Activated CD4-positive, alpha-beta T cell treated with anti-CD3 and anti-CD28 coated beads, Interleukin-10, Interleukin-2, amounts not matched to agents 100 ng/mL and 50 ng/mL, durations not matched to agents 16 hours and 8 hours (primary cell): ENCODE measurements around the gene FOXJ1.

Source experiments
- DNase-seq: peaks from one replicate; pipeline ENCODE4 v3.0.0-alpha.2; 2020

The FOXJ1 gene

DNA sequence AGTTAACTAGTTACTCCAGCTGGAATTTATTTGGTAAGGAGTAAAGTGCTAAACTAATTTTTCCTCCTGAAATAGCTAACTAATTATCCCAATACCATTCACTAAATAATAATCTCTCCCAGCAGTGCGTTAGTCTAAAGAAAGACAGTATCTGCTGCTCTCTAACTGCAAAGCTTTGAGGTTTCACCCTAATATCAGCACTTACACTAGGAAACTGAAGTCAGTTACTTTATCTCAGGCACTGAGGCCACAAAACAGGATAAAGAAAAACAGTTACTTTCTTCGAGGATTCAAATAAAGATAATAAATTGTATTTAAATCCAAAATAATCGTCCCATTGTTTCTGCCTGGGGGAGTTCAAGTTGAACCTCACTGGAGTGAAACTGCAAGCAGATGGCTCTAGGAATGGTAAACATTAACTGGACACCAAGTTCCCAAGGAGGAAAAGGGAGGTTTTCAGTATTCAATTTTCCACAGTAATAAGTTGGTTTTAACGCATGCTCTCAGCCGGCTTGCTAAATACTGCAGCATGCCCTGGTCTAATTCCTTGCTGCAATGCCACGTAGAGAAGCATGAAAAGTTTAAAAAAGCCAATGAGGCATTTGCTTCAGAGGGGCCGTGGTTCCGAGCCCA, 20.0 kb upstream of the FOXJ1 start:
- DNase-seq, result no peak

DNA sequence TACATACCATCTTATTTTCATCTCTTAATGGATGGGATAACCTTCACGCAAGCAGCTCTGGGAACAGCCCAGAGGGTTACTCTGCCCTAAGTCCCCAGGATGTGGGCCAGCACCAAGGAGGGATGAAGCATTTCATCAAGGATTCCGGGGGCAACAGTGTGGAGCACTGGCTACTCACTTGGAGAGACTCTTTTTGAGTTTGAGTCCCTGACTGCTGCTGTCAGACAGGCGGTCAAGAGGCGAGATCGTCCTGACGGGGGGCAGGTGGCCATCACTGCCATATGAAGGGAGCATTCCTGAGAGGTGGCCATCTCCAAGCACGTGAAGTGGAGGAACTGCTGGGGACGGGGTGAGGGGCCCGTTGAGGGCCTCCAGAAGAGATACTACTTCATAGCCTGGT, 18.1 kb upstream of the FOXJ1 start:
- no peak for DNase-seq

DNA sequence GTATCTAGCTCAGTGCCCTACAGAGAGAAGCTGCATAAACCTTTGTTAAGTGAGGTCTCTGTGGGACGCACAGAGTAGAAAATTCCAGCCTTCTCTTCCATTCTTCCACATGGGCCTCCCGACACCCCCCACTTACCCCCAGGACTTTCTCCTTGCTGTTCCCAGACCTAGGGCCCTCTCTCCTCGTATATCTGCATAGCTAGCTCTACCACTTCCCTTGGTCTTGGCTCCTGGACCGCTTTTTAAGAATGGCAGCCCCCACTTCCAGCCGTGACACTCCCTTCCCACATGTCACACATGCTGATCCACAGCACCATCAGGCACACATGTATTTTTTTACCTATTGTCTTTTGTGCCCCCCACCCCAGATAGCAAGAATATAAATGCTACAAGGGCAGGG, 16.7 kb upstream of the FOXJ1 start:
- no peak for DNase-seq

DNA sequence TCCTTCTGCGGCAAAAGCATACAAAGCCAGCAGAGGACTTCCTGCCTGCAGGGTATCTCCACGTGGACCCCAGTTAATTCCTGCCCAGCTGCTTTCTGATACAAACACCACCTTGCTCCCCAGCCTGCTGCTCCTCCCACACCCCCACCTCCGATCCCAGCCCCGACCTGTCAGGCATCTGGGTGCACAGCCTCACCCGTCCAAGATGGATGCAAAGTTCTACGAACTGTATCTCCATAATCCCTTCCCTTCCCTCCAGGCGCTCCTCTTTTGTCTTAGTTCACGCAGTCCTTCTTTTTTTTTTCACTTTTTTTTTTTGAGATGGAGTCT, 15.6 kb upstream of the FOXJ1 start:
- no peak for DNase-seq

DNA sequence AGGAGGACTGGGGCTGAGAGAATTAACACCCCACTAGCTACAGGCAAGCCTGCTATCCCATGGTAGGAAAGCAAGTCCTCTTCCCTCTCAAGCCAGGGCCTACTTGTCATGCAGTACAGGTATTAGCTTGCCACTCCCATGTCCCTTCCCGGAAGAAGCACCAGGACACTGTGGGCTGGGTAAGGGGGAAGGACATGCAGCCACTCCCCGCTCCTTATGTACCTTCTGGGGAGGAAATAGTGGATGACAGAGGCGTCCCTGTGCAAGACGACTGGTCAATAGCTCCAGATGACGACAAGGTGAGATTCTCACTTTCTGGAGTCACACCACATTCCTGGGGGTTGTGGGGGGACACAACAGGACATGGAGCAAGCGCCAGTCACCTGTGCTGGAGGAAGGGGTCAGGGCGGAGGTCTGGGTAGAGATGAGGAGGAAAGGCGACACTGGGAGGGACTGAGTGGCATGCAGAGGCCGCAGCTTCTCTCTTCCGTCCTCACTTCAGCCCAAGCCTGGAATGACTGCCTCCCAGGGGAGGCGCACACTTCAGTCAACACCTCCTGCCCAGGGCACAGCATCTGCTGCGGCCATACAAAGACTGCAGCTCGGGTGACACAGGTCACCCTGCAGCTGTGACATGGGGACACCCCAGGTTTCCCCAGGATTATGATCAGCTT, 15.1 kb upstream of the FOXJ1 start:
- no peak for DNase-seq

DNA sequence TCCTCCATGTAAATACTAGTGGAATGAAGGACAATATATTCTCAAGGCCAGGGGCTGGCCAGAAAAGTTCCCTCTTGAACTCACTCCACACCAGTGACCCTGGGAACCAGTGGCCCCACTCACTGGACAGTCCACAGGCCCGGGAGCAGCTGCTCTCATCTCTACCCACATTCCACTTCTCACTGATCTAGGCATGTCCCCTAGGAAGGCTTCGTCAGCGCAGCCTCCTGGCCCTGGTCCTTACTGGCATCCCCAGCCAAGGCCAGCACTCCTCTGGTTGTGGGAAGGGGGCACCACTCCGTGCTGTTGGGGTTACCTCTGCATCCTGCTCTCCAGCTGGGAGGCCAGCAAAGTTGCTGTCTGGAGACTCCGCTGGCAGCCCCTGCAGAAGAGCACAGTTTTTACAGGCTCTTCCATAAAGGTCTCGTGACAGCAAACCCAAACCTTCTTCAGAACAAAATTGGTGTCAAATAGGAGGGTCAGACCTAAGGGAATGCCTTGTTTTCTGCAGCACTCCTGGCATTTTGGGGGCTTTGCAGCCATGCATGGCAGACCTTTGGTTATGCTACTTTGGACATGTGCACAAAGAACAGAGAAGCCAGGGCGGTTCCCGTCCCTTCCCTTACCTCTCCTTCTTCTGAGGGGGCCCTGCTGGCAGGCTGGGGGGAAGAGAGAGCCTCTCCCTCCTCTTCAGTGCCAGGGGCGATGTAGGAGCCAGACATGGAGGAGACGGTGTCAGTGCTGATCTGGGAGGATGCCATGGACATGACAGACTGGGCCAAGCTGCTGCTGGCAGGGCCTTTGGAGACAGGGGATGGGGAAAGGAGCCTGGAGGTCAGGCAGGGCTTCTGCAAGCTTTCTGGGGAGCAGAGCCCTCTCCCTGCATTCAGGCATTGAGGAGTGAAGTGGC, 14.1 kb upstream of the FOXJ1 start:
- no peak for DNase-seq

DNA sequence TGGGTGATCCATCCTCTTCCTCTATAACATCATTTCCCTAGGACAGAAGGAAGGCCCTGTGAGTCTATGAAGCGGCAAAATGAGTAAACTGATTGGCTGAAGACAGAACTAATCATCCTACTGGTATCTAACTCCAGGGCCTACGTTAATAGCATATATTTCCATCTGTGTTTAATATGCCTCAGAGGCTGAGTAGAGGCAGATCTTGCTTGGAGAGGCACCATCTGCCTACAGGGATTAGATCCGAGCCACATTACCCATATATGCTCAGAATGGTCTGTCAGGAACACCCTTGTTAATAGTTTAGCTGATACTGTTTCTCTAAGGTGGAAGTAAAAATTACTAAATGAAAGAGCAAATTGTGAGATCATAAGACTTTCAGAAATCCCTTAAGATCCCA, 13.2 kb upstream of the FOXJ1 start:
- no peak for DNase-seq

DNA sequence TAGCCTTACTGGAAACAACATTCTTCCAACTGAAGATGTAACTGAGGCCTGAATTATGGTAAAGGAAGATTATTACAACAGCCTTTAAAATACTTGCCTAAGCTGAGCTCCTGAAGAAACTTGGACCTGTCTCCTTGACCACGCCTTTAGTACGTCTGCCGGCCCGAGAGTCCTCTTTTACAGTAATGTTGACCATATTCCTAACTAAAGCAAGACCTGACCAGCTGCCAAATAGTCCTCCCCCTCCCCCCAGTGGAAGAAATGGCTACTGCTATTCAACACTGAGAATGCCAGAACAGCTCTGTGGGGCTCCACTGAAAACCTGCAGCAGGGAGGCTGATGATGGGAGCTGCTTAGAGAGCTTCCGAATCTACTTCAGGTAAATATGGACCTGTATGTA, 12.6 kb upstream of the FOXJ1 start:
- DNase-seq, result no peak

DNA sequence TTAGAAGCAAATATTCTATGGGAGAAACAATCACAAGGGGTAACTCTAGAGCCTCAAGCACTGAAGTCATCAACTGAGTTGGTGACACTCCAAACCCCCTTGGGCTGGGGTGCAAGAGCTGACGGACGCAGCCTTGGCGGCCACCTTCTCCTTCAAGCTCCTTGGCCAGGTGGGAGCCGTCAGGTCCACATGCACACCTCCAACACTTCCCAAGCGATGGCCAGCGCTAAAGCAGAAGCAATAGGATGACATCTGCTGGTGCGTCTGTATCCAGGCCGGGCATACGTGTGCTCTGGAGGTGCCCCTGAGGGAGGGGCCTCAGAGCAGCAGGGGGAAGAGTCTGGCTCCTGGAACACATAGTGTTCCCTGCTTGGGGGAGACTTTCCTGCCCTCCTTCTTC, 12.2 kb upstream of the FOXJ1 start:
- DNase-seq, result no peak

DNA sequence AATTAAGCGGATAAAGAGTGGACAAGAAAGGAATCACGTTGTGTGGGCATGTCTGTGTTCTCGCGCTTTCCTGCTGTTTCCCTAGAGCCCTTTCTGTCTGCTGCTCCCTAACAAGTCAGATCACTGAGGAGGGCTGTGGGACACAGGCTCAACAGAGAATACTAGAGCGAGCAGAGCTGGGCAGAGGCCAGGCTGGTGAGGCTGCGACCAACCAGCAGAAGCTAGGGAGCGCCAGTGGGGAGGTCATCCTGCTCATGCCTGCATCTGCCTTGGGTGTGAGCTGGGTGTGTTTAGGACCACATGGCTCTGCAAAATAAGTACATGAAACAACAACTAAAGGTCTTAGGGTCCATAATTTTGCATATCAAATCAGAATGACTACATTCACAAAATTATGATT, 11.5 kb upstream of the FOXJ1 start:
- DNase-seq, result no peak

DNA sequence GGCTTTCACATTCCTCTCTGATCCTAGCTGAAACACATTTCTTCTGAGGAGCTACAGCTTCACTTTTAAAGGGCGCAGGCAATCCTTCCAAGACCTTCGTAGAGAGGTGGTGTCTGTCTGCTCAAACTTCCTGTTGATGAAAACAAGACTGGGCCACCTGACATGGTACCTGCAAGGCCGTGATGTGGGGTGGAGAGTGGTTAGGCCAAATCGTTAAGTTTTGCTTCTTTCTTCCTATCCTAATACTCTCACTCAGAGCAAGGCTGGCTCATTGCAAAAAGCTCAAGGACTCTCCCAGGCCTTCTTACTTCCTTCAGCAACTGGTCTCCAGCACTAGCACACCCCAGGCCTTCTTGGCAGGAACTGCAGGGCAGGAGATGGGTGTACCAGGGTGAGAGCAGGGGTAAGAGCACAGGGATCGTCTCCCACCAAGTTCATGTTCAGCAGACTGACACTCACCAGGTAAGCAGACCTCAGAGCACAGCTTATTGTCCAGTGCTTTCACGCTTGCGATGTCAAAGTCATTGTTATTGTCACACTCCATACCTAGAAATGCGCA, 10.9 kb upstream of the FOXJ1 start:
- no peak for DNase-seq

DNA sequence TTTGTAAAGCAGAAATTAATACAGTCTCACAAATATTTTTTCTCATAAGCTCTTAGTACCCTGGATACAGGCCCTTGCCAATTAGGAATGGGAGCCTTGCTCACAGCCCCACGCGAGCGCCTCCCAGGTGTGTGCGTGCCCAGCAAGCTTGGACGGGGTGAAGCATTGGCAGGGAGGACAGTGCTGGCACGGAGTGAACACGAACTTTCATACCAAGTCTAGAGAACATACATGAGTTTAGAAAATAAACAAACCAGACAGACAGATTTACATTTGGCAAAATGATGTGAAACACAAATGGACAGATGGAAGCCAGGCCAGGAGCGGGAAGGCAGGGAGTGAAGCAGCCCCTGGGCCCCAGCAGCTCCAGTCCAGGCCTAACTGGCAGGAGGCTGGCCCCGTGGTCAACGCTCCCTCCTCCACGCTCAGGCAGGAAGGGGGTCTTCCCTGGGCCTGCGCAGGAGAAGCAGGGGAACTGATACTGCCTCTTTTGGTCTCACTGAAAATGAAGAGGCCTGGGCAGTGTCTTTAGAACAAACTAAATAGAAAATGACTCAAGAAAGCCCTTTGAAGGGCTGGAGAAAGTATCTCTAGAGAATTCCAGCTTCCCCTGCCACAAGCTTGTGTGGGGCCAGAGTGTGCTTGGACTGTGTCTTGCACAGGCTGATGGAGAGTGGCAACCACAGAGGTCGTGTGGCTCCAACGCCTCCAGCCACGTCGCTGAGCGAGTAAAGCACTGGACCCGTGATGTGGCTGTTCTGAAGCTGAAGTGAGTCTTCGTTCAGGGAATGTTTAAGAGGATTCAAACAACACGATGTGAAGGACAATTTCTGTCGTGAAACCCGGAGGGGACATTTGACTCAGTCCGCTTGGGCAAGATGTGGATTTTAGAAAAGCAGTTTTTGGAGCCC, 9.9 kb upstream of the FOXJ1 start:
- no peak for DNase-seq

DNA sequence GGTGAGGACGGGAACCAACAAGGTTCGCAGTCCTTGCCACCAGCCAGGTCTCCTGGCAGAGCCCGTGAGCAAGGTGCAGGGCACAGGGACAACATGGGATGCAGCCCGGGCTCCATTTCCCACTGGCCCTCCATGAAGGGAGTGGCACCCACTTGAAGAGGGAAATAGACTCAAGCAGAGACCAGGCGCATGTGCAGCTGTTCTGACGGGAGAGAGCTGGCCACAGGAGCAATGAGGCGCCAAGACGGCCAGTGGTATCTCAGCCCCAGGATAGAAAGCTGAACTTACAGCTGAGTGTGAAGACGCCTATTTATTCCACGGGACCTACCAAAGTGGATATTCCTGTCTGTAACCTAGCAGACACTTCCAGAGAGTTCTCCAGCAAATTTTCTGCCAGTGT, 8.2 kb upstream of the FOXJ1 start:
- DNase-seq, result no peak

DNA sequence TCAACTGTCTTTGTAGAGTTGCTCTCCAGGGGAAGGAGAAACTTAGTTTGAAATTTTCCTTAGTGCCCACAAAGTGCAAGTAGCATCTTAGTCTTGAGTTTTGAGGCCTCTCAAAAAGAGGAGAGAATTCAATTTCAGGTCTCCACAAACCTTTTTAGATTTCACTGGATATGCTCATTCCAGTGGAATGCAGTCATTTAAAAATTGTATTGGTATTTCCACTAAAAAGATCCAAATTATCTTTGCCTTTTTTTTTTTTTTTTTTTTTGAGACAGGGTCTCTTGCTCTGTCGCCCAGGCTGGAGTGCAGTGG, 6.9 kb upstream of the FOXJ1 start:
- DNase-seq, result no peak

DNA sequence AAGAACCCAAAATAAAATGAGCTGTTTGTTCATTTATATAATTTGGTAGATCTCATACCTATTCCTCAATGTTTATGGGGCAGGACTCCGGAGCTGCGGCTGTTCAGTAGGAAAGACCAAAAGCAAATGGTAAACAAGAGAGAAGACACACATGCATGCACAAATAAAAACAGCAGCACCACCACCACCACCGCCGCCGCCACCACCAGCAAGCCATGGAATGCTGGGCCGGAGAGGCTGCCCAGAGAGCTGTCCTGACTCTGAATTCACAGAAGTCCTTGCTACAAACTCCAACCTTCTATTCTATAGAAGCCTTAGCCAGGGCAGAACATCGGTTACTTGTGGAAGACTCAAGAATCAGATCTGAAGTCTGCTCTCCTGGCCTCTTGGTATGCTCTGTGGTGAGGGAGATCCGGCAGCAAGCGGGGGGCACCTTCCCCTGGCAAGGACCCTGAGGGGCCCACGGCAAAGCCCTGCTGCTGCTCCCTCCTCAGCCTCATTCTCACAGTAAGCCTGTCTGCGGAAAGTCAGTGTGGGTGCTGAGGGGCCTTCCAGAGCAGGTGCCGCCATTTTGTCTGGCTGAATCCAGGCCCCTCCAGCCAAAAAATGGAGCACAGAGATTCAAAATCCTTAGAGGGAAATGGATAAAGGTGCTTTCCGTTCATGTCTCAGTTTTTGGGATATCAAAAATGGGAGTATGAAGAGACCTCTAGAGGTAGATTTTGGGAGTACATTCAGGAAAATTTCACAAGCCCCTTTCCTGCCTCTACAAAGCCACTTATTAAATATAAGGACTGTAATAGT, 6.4 kb upstream of the FOXJ1 start:
- no peak for DNase-seq

DNA sequence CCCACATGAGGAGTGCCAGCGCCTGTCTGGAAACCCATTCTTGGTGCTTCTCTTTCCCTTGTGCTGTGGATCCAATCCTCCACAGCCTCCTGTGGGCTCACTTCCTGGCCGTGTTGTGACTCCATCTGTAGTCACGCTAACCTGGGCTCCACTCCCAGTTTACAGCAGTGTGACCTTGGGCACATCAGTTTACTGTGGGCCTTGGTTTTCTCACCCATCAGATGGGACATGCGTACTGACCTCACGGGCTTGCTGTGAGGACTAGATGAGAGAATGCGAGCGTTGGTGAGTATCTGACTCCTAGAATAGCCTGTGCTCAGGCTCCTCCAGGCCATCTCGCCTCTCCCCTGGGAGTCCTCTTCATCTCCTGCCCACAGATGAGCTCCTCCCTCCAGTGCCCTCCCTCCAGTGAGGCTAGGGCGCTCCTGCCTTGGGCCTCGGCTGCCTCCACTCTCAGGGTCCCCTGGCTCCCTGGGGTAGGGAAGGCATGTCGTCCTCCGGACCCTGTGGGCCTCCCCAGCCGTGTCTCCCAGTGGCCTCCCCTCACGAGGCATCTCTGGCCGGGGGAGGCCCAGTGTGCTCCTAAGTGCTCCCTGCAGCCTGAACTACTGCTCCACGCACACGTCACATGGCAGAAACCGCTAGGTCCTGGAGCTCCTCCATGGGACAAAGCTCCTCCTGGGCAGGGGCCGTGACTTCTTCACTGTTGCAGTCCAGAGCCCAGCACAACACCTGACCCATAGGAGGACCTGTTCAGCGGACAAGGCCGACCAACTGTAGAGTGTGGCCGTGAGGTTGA, 5.2 kb upstream of the FOXJ1 start:
- DNase-seq, result peak; percentile 21

DNA sequence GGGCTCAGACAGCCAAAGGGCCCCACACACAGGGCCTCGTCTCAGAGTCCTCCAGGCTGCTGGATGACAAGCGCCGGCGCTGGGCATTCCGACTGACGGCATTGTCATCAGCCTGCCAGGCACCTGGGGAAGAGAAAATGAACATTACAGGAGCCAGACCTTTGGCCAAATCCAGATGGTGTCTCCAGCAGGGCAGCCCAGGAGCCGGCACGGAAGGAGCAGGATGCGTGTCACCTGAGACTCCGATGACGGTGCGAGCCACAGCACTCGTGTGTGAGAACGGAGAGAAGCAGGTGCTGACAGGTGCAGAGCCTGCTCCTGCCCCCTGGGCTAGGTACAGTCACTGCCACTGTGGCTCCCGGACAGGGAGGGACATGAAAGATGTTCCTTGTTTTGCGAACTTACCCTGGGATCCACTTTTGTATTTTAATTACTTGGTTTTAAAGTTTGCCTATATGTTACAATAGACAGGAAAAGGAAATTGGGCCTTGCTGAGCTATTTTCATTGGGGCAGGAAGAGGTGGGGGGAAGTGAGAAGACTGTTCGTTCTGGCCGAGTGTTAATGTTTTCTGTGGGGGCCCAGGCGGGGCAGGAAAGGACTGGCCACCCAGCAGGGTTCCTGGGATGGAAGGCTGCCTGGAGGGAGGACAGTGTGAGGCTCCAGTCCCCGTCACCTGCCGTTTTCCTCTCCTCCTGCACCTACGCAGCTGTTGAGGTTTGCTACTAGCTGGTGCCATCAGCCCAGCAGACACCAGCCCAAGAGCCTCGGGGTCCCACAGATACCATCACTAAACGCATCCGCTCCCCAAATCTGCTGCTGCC, 4.4 kb upstream of the FOXJ1 start:
- peak; percentile 46 for DNase-seq

DNA sequence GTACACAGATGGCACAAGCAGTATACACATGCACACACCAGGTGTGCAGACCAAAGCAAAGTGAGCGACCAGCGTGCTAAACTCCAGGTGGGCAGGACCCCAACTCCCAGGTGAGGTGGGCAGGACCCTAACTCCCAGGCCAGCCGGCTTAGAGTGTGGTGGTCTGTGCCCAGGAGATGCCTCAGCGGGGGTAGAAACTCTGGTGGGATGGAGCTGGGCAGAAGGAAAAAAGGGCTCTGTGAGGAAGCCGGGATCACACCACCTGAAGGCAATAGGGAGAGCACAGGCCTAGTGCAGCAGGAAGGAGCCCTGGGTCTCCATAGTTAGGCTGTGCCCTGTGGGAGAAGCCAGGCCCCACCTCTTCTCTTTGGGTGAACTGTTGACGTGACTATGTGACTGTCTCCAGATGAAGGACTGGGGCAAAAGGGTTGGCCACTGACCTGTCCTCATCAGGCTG, 1.6 kb upstream of the FOXJ1 start:
- no peak for DNase-seq

DNA sequence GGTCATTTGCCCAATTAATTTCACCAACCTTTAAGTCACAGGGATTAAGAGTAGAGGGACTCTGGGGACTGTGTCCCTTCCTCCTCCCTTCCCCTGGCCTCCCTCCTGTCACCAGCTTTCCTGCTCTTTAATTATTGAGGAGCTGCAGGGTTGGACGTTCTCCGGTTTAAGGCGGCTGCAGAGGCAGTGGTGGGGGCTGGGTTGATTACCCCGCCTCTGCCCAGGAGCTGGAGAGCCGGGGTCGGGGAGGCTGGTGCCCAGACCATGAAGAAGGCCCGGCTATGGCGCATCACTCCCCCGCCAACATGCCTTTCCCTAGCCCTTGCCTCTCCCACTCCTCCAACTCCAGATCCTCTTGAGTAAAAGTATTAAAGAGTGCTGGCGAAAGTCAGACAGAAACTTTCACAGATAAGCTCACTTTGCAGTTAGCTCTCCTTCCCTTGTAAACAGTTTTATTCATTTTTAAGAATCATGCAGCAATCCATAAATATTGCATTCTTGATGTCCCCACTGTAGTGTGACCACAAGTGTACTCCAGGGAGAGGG, 1.1 kb upstream of the FOXJ1 start:
- no peak for DNase-seq

DNA sequence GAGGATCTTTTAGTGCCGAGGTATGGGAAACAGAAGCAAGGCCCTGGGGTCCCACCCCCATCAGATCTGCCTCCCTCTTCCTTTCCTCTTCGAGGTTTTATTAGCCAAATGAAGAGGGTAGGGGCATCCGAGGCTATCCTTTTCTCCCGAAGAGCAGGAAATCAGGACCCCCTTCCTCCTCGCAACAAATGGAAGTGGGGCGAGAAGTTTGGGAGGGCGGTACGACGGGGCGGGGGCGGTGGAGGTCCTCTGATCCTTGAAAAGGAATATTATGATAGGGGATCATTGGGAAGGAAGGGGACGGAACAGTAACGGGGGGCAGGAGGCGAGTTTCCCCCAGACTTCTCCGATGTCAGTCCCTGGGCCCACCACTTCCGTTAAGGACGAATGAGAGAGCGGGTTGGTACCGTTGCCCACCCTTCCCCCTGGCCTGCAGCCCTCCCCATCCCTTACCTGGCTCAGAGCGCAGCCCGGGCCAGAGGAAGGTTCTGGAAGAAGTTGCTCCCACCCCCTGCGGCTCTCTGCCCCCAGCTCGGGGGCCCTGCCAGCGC, 309 bp downstream of the FOXJ1 start:
- DNase-seq, result no peak
